OCI-LY3 (cell line): ENCODE data around the gene GLIS1.

Experiments
- EZH2phosphoT487 ChIP-seq: fragments of 200-600 bp; shearing (Covaris generic); IDR thresholded peaks from 2 replicates; pipeline ENCODE4 v1.6.1; 2018; ENCODE audit warnings: antibody characterized with exemption, mixed run types, low read depth
- TF ChIP-seq, protein P1 (sequence below): fragments of 200-600, 300-600 bp; sonication (generic); IDR thresholded peaks from 2 replicates; pipeline ENCODE4 v1.5.1; 2014; ENCODE audit warnings: antibody characterized with exemption, low read length, low read depth

DNA sequence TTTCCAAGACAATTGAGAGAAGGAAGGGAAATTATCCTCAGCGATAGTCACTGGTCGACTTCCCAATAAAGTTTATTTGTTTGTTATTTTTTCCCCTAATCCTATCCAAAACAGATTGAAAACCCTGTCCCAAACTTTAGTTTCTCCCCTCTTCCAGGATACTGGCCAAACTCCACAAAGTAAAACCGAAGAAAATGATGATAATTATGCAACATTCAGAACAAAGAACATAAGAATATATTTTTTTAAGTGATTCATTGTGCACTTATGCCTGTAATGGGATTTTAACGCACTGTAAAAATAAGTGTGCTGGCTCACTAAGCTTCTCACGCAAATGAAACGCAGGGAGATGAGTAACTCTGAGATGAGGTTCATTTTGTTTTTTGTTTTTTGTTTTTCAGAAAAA is 6.0 kb downstream of the GLIS1 start:
- TF ChIP-seq, protein P1, sequence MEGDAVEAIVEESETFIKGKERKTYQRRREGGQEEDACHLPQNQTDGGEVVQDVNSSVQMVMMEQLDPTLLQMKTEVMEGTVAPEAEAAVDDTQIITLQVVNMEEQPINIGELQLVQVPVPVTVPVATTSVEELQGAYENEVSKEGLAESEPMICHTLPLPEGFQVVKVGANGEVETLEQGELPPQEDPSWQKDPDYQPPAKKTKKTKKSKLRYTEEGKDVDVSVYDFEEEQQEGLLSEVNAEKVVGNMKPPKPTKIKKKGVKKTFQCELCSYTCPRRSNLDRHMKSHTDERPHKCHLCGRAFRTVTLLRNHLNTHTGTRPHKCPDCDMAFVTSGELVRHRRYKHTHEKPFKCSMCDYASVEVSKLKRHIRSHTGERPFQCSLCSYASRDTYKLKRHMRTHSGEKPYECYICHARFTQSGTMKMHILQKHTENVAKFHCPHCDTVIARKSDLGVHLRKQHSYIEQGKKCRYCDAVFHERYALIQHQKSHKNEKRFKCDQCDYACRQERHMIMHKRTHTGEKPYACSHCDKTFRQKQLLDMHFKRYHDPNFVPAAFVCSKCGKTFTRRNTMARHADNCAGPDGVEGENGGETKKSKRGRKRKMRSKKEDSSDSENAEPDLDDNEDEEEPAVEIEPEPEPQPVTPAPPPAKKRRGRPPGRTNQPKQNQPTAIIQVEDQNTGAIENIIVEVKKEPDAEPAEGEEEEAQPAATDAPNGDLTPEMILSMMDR: no peak
- TF ChIP-seq EZH2phosphoT487: no peak
